B cell (primary cell): ENCODE results near the gene KRT75. TPM values are rescaled to one million over a fixed set of nuclear protein-coding genes. Genes with fewer than 3 reads are reported as not detected.

ENCODE experiments used
- ATAC-seq: fragments of 200-7000 bp; cut with Tn5 transposase; one replicate; pipeline ENCODE4 v1.10.0; 2021; ENCODE audit warnings: low read depth, mild to moderate bottlenecking, moderate number of reproducible peaks, moderate library complexity
- CTCF ChIA-PET: fragments of 350-600 bp; sonication (Branson Sonifier 250); formaldehyde crosslinking; loops from one replicate; lab custom pipeline; 2021; ENCODE audit warnings: antibody characterized with exemption, inconsistent platforms; lab: Charles Lee
- POLR2A ChIA-PET: fragments of 350-600 bp; sonication (Branson Sonifier 250); formaldehyde crosslinking; loops from one replicate; lab custom pipeline; 2021; ENCODE audit warnings: antibody characterized with exemption; lab: Charles Lee
- DNase-seq: peaks from one replicate; pipeline ENCODE4 v3.0.0; 2013
- H2AFZ ChIP-seq: 2 replicates; pipeline ENCODE4 v1.6.1; 2012; ENCODE audit warnings: mild to moderate bottlenecking, low read depth, low read length; ENCODE audit not compliant: insufficient read depth, poor library complexity, severe bottlenecking
- H3K27ac ChIP-seq, 2 donors: 1 replicate in 1 of 2; 2 replicates in 1 of 2; pipeline ENCODE4 v1.5.1; 2012 to 2013; ENCODE audit warnings: low read length in 2 of 2, mild to moderate bottlenecking in 2 of 2, moderate library complexity in 1 of 2
- H3K27me3 ChIP-seq, 4 experiments: fragments of 200-600 bp in 1 of 4; sonication (generic) in 1 of 4; replicated peaks in 1 of 4; 1 replicate in 2 of 4; 2 replicates in 2 of 4; pipeline versions ENCODE4 v1.6.1 to v1.7.0; 2013 to 2016; ENCODE audit warnings: low read length in 3 of 4, mild to moderate bottlenecking in 2 of 4, mixed read lengths in 1 of 4, moderate library complexity in 1 of 4; ENCODE audit not compliant: insufficient read depth in 4 of 4, control insufficient read depth in 3 of 4; ENCODE audit errors: control extremely low read depth in 1 of 4
- H3K36me3 ChIP-seq, 2 experiments: replicated peaks in 1 of 2; 1 replicate in 1 of 2; 2 replicates in 1 of 2; pipeline versions ENCODE4 v1.6.1 to v1.7.1; 2013; ENCODE audit warnings: low read length in 1 of 2; ENCODE audit not compliant: insufficient read depth in 2 of 2, control insufficient read depth in 1 of 2; ENCODE audit errors: control extremely low read depth in 1 of 2, extremely low read depth in 1 of 2
- H3K4me1 ChIP-seq, 2 donors: fragments of 200-600 bp in 1 of 2; sonication (generic) in 1 of 2; 1 replicate in 1 of 2; 2 replicates in 1 of 2; pipeline versions ENCODE4 v1.5.1 to v1.6.1; 2013 to 2017; ENCODE audit warnings: low read length in 2 of 2; ENCODE audit not compliant: control insufficient read depth in 2 of 2, insufficient read depth in 2 of 2
- H3K4me2 ChIP-seq: replicated peaks from 2 replicates; pipeline ENCODE3; 2012; ENCODE audit warnings: mild to moderate bottlenecking, low read depth, low read length; ENCODE audit not compliant: poor library complexity, severe bottlenecking
- H3K4me3 ChIP-seq, 5 experiments: fragments of 200-600 bp in 1 of 5; sonication (generic) in 1 of 5; 1 replicate in 3 of 5; 2 replicates in 2 of 5; pipeline versions ENCODE4 v1.5.1 to v1.7.0; 2011 to 2016; ENCODE audit warnings: low read length in 4 of 5, mild to moderate bottlenecking in 4 of 5, low read depth in 2 of 5, control low read depth in 1 of 5, moderate library complexity in 1 of 5; ENCODE audit not compliant: insufficient read depth in 1 of 5; ENCODE audit errors: control extremely low read depth in 1 of 5, extremely low read depth in 1 of 5
- H3K79me2 ChIP-seq: fragments of 200-600 bp; sonication (generic); one replicate; pipeline ENCODE4 v1.6.0; 2016; ENCODE audit warnings: low read length; ENCODE audit not compliant: control insufficient read depth, insufficient read depth
- H3K9ac ChIP-seq: fragments of 200-600 bp; sonication (generic); 2 replicates; pipeline ENCODE4 v1.6.1; 2017; ENCODE audit warnings: mild to moderate bottlenecking, low read length, moderate library complexity
- H3K9me3 ChIP-seq, 3 donors: one replicate each; pipeline versions ENCODE4 v1.6.1 to v1.7.1; 2013; ENCODE audit warnings: low read length in 2 of 3; ENCODE audit not compliant: control insufficient read depth in 2 of 3, insufficient read depth in 1 of 3; ENCODE audit errors: control extremely low read depth in 1 of 3
- H4K20me1 ChIP-seq: 2 replicates; pipeline ENCODE4 v1.6.0; 2012; ENCODE audit warnings: mild to moderate bottlenecking, low read length; ENCODE audit not compliant: insufficient read depth, control insufficient read depth, poor library complexity, severe bottlenecking
- H3K27ac Mint-ChIP-seq: one replicate; pipeline ENCODE4 v1.8.0; 2021; ENCODE audit warnings: mixed read lengths
- H3K27me3 Mint-ChIP-seq: one replicate; pipeline ENCODE4 v1.8.0; 2021; ENCODE audit warnings: mixed read lengths
- H3K4me1 Mint-ChIP-seq: one replicate; pipeline ENCODE4 v1.8.0; 2021; ENCODE audit warnings: mixed read lengths
- H3K4me3 Mint-ChIP-seq: one replicate; pipeline ENCODE4 v1.8.0; 2021; ENCODE audit warnings: mixed read lengths
- H3K9me3 Mint-ChIP-seq: one replicate; pipeline ENCODE4 v1.8.0; 2022; ENCODE audit warnings: mixed read lengths; ENCODE audit not compliant: insufficient read depth
- EZH2 ChIP-seq: IDR thresholded peaks from 2 replicates; pipeline ENCODE4 v1.6.1; 2012; ENCODE audit warnings: borderline replicate concordance, low read depth, mild to moderate bottlenecking, moderate library complexity, low read length; ENCODE audit not compliant: insufficient read depth, poor library complexity, severe bottlenecking
- WGBS: methylation state at CpG from one replicate; pipeline ENCODE4 v1.1.5; 2013; ENCODE audit warnings: missing lambda C conversion rate; ENCODE audit not compliant: insufficient coverage; 5-methylcytosine and 5-hydroxymethylcytosine counted together
- intact Hi-C: fragments of 100-400 bp; cut with micrococcal nuclease; formaldehyde crosslinking; loops from one replicate; pipeline ENCODE4 v1.10.0; 2022
- polyA plus RNA-seq: library from polyadenylated mRNA; depleted of rRNA; stranded (reverse); fragments of >200 nt; gene quantifications from 2 replicates; pipeline ENCODE4 v1.2.3, GENCODE V29; 2012
- total RNA-seq, 2 donors: library from RNA; stranded (reverse); fragments of 120-200 nt in 1 of 2; gene quantifications; 1 replicate in 1 of 2; 2 replicates in 1 of 2; pipeline versions ENCODE4 v1.2.3 to v1.2.4, GENCODE V29; 2013 to 2022
- TF ChIP-seq, protein P1 (sequence below): fragments of 200-600 bp; IDR thresholded peaks from one replicate; pipeline ENCODE4 v1.8.0; 2022; ENCODE audit warnings: antibody characterized with exemption, mild to moderate bottlenecking

Gene KRT75
- total and polyA plus RNA-seq, 2 donors (not counting 1 experiment from before 2014, with no cell fraction given) = not detected

DNA sequence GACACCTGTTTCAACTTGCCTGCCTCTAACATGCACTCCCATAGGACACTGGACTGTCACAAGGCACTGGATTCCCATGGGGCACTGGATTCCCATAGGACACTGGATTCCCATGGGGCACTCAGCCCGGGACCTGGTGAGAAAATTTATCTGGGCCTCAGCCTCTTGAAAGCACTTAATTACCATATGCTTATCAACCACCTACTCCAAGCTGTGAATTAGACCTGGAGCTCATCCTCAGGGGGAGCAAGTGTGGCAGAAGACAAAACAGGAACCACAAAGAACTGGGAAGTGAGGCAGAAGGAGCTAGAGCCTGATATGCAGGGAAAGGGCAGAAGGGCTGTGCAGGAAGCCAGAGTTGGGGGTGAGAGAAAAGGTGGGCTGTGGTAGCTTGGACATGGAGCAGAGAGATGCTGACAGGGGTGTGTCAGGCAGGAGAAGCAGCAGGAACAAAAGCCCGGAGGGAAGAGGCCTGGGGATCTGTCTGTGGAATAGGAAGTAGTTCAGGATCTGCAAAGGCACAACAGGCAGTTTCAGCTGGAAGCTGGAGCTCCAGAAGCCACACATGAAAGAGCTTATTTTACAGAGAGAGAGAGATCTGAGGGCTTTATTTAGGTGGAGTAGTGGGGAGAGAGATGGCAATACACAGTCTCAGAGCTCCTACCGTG, 31.2 kb downstream of the KRT75 start:
- peaks cover 14% of the 10 kb centered on the region for H3K27me3 Mint-ChIP-seq
- H3K27me3 ChIP-seq = peaks cover 0 to 3% (median 0%) of the 10 kb centered on the region in 4 experiments
- H3K27ac Mint-ChIP-seq = no peak overlapping the region
- CTCF ChIA-PET = no interaction called here
- H3K79me2 ChIP-seq = no peaks in the 10 kb centered on the region
- H2AFZ ChIP-seq = no peak overlapping the region
- H3K4me3 ChIP-seq = no peak overlapping the region
- H3K4me1 Mint-ChIP-seq = no peaks in the 10 kb centered on the region
- POLR2A ChIA-PET = no interaction called here
- no peak overlapping the region for H3K4me2 ChIP-seq
- WGBS = 70% methylated on average over 3 of the region's 3 CpGs
- intact Hi-C loops = no loop called here
- no peaks in the 10 kb centered on the region for H4K20me1 ChIP-seq
- no peaks in the 10 kb centered on the region for H3K4me1 ChIP-seq
- H3K9ac ChIP-seq = no peak overlapping the region
- H3K4me3 Mint-ChIP-seq = no peak overlapping the region
- no peaks in the 10 kb centered on the region for H3K9me3 ChIP-seq
- TF ChIP-seq, protein P1, sequence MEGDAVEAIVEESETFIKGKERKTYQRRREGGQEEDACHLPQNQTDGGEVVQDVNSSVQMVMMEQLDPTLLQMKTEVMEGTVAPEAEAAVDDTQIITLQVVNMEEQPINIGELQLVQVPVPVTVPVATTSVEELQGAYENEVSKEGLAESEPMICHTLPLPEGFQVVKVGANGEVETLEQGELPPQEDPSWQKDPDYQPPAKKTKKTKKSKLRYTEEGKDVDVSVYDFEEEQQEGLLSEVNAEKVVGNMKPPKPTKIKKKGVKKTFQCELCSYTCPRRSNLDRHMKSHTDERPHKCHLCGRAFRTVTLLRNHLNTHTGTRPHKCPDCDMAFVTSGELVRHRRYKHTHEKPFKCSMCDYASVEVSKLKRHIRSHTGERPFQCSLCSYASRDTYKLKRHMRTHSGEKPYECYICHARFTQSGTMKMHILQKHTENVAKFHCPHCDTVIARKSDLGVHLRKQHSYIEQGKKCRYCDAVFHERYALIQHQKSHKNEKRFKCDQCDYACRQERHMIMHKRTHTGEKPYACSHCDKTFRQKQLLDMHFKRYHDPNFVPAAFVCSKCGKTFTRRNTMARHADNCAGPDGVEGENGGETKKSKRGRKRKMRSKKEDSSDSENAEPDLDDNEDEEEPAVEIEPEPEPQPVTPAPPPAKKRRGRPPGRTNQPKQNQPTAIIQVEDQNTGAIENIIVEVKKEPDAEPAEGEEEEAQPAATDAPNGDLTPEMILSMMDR = no peak
- TF ChIP-seq EZH2 = no peak
- H3K27ac ChIP-seq = no peak overlapping the region
- no peaks in the 10 kb centered on the region for H3K36me3 ChIP-seq
- ATAC-seq (no peak), DNase-seq (no peak)
- no peaks in the 10 kb centered on the region for H3K9me3 Mint-ChIP-seq

DNA sequence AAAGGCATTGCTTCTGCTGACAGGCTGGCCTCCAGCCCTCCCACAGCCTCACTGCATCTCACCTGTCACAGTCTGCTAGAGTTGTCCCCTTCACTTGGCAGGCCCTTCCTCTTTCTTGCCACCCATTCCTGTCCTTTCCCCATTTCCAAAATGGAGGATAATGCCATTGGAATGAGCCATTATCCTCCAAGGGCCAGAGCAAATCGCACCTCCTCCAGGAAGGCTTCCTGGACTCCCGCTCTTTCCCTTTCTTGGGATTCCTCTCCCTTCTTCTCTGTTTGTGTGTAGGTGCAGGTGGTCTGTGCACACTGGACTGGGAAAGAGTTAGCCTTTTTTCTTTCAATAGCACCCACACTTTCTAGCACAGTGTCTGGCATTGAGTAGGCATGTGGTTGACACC, 31.8 kb downstream of the KRT75 start:
- Mint-ChIP-seq H3K9me3 (no peaks in the 10 kb centered on the region), H3K27ac (no peak overlapping the region), H3K4me1 (no peaks in the 10 kb centered on the region), H3K4me3 (no peak overlapping the region), H3K27me3 (peaks cover 12% of the 10 kb centered on the region)
- H3K4me1 ChIP-seq = no peaks in the 10 kb centered on the region
- H3K4me3 ChIP-seq = no peak overlapping the region
- DNase-seq = no peak
- intact Hi-C loops = no loop called here
- H3K27ac ChIP-seq = no peak overlapping the region
- CTCF ChIA-PET = no interaction called here
- no peak for ATAC-seq
- no peak overlapping the region for H2AFZ ChIP-seq
- POLR2A ChIA-PET = no interaction called here
- H4K20me1 ChIP-seq = no peaks in the 10 kb centered on the region
- WGBS = no CpG with 5 or more reads among the region's 2 CpGs
- no peaks in the 10 kb centered on the region for H3K36me3 ChIP-seq
- H3K9ac ChIP-seq = no peak overlapping the region
- no peak overlapping the region for H3K4me2 ChIP-seq
- peaks cover 0 to 3% (median 0%) of the 10 kb centered on the region in 4 experiments for H3K27me3 ChIP-seq
- no peaks in the 10 kb centered on the region for H3K79me2 ChIP-seq
- TF ChIP-seq EZH2 = no peak
- TF ChIP-seq, protein P1 = no peak
- no peaks in the 10 kb centered on the region for H3K9me3 ChIP-seq
